IPS DF 19.7 (cell line): ENCODE results near the gene ANGPTL8.

ENCODE experiments used
- DNase-seq: peaks from one replicate; pipeline ENCODE4 v3.0.0-alpha.2; 2013; ENCODE audit warnings: low read depth, low spot score

ANGPTL8 gene, protein sequence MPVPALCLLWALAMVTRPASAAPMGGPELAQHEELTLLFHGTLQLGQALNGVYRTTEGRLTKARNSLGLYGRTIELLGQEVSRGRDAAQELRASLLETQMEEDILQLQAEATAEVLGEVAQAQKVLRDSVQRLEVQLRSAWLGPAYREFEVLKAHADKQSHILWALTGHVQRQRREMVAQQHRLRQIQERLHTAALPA

GRCh38 chr19:11239377-11240000 is at the start of gene ANGPTL8:
Gene ANGPTL8 (plus strand): TSS chr19:11239619. CDS start chr19:11239638, 19 bp downstream.
- DNase-seq: no peak

GRCh38 chr19:11190501-11190900 is 48.9 kb upstream of the ANGPTL8 start:
- DNase-seq: no peak

DNA sequence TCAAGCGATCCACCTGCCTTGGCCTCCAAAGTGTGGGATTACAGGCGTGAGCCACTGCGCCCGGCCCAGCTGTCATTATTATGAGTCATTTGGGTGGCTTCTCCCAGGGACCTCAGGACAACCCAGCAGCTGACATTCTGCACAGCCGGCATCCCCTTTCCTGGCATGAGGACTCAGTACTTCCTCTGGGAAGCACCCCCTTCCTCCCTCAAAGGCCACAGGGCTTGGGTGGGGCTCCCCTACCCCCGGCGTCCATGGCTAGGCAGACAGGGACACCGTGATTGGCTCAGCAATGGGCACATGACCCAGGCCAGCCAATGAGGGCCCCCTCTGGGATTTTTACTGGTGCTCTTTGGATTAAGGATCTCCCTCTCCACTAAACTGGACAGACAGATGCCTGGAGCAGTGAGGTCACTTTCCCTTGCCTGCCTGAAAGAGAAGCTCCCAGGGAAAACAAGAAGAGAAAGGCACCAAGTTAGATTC is 48.1 kb upstream of the ANGPTL8 start:
- no peak for DNase-seq

DNA sequence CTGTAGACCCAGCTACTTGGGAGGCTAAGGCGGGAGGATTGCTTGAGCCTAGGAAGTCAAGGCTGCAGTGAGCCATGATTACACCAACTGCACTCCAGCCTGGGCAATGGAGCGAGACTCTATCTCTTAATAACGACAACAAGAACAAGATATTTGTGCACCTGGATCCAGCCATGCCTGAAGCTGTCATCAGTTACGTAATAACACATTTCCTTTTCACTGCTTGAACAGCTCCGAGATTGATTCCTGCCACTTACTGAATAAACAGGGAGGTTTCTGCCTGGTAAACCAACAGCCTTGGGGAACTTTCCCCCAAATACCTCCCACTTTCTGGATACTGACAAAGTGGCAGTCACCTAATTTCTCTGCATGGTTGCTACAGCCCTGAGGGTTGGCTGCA is 47.5 kb upstream of the ANGPTL8 start:
- DNase-seq: no peak

- no peak for DNase-seq
Measured at GRCh38 chr19:11192957-11193939, 46.2 kb upstream of the ANGPTL8 start.

GRCh38 chr19:11194173-11194572 is 45.2 kb upstream of the ANGPTL8 start:
- no peak for DNase-seq

- no peak for DNase-seq
Measured at GRCh38 chr19:11194656-11195558, 44.5 kb upstream of the ANGPTL8 start.

DNA sequence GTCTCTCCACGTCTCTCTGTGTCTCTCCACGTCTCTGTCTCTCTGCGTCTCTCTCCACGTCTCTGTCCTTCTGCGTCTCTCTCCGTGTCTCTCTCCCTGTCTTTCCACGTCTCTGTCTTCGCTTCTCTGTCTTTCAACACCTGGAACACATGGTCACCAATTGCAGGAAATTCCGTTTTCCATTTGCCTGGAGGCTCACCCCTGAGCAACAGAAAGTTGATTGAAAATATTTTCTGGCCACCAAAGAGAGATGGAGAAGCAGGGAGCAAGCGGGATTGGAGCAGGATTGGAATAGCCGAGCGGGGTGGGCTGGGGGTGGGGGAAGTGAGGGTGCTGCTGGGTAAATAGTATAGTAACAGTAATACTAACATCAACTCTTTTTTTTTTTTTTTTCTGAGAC is 43.7 kb upstream of the ANGPTL8 start:
- no peak for DNase-seq

DNA sequence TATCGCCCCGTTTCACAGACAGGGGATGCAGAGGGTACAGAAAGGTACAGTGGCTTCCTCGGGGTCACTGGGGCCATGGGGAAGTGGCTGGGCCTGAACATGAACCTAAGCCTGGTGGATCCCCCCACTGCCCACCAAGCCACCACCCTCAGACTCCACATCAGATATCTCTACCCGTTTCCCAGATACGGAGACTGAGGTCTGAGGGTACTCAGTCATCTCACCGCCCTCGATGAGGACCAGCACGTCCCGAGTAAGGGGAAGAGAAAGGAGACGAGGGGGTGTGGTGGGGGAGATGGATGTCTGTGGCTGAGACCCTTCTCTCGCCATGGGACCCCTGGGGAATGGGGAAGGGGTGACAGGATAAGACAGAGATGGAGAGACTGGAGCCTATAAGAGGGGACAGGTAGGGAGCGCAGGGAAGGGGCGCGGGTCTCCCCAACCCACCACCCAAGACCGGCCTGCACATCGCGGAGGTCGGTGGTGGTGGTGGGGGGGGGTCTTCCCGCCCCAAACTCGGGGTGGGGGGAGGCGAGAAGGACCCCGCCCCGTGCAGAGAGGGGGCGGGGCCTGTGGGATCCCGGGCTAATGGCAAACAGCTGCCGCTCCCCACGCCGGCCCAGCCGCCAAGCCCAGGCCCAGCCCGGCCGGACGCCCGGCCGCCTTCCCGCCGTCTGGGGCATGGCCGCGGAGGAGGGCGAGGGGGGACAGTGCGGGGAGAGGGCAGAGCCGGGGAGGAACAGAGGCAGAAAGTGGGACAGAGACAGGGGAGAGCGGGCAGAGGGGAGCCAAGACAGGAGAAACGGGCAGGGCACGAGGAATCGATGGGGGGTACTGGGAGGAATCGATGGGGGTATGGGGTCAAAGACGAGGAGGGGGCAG is 42.8 kb upstream of the ANGPTL8 start:
- no peak for DNase-seq

DNA sequence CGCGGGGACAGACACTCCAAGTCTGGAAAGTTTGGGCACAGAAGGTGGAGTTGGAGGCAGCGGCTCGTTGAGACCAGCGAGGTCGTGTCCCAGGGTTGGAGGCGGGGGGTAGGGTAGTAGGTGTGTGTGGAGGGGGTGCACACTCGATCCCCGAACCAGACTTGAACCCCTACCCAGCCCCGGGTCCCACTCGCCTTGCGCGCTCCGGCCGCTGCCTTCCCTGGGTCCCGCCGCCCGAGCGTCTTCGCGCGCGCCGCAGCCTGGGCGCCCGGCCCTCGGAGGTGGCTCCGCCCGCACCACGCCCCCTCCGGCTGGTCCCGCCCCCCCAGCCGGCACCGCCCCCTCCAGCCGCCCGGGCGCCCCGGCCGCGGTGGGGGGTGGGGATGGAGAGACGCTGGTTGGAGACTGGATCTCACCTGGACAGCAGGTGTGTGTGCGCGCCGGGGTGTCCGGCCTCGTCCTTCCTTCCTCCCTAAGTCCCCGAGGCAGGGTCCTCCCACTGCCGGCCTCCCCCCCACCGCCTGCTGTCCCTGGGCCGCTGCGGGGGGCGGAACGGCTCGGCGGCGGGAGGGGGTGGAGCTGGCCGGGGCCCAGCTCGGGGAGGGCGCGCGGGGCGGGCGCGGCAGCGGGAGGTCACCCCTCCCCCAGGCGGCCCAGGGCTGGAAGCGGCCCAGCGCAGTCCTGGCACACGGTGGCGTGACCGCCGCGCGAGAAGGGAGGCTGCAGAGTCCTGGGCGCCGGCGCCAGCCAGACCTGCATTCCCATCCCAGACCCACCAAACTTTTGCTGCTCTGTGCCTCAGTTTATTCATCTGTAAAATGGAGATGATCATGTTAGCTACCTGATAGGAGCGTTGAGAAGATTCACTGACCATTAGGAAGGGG is 41.9 kb upstream of the ANGPTL8 start, which contains the start of gene KANK2:
Gene KANK2, minus strand, starts transcription at position 255 of the 884 bp plus-strand sequence. CDS start 3,034 bp downstream, outside the sequence.
- DNase-seq: no peak

GRCh38 chr19:11198175-11198534 is 41.3 kb upstream of the ANGPTL8 start:
- no peak for DNase-seq

- DNase-seq: no peak
Measured at GRCh38 chr19:11198769-11199424, 40.5 kb upstream of the ANGPTL8 start.

- DNase-seq: no peak
Measured at GRCh38 chr19:11199517-11199916, 39.9 kb upstream of the ANGPTL8 start.

DNA sequence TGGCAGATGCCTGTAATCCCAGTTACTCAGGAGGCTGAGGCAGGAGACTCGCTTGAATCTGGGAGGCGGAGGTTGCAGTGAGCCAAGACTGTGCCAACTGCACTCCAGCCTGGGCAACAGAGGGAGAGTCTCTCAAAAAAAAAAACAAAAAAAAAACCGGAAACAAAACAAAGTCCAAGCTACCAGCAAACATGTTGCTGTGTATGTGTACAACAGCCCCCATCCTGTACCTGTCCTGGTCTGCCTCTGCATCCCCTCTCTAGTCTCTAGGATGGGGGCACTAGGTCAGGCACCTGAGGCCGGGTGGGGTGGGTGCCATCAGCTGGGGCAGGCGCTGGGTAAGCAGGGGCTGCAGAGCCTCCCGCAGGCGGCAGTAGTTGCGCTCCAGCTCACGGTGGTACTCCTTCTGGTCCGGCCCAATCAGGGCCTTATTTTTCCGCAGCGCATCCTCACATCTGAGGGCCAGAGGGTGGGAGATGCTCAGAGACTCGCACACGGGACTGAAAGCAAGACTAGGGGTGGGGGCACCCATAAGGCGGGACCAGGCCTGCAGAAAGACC is 39.3 kb upstream of the ANGPTL8 start:
- no peak for DNase-seq

DNA sequence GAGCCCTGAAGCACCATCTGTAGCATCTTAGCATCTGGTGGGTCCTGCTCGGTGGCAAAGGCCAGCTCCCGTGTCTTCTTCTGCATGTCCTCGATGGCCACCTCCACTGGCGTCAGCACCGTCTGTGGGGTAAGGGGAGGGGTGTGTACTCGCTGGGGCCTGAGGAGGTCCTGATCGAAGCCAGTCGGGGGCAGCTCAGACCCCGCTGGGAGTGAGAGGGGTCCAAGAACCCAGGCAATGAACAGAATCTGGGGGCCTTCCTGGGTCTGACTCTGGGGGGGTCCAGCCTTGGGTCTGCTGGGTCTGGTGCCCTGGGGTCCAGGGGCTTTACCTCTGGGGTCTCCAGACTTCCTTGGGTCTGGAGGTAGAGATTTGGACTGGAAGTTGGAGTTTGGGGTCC is 38.5 kb upstream of the ANGPTL8 start:
- no peak for DNase-seq

DNA sequence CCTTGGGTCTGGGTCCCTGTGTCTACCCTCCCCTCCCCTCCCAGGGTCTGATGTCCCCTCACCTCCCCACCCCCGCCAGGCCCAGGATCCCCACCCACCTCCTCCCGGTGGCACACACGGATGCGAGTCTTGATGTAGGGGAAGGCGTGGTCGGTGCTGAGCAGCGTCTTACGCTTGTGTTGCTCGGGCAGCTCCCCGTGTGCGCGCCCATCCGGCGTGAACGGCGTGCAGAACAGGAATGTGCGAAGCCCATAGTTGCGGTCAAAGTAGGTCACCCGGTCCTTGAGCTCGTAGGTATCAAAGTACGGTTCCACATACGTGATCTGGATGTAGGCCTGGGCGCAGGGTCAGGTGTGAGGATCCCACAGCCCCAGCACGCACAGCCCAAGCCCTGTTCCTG is 37.6 kb upstream of the ANGPTL8 start:
- DNase-seq: no peak

- no peak for DNase-seq
Measured at GRCh38 chr19:11202488-11203193, 36.8 kb upstream of the ANGPTL8 start.
